HCT116 (cell line): Measurements from ENCODE around the gene SLC9A2. TPM values are rescaled to one million over a fixed set of nuclear protein-coding genes. Genes with fewer than 3 reads are reported as not detected.

Source experiments
- ATAC-seq: fragments of 200-7000 bp; cut with Tn5 transposase; 2 replicates; pipeline ENCODE4 v1.9.1; 2020; ENCODE audit warnings: mild to moderate bottlenecking, moderate library complexity
- BruUV-seq: library from RNA; stranded (reverse); fragments of 400-500 nt; replicated peaks from 2 replicates; lab custom pipeline; 2021; lab: Mats Ljungman, UMichigan
- CTCF ChIA-PET: fragments of 300-600 bp; sonication (Branson Sonifier 250); formaldehyde crosslinking; loops from one replicate; lab custom pipeline; 2021; ENCODE audit warnings: antibody characterized with exemption; lab: Charles Lee
- POLR2A ChIA-PET: fragments of 300-600, 350-600 bp; sonication (Branson Sonifier 250); formaldehyde crosslinking; loops from one replicate; lab custom pipeline; 2021; ENCODE audit warnings: antibody characterized with exemption; lab: Charles Lee
- RAD21 ChIA-PET, 2 experiments: fragments of 300-600 bp; sonication (Branson Sonifier 250); formaldehyde crosslinking; loops; one replicate each; lab custom pipeline; 2023; ENCODE audit warnings: low total read pairs in 2 of 2; ENCODE audit not compliant: uncharacterized antibody in 2 of 2, unreplicated experiment in 2 of 2, low non-redundant PET in 1 of 2; lab: Charles Lee
- DNase-seq: peaks from one replicate; pipeline ENCODE4 v3.0.0-alpha.2; 2010; ENCODE audit warnings: low read depth, low spot score
- H2AFZ ChIP-seq: fragments of 200-600 bp; shearing (Covaris generic), sonication (generic); 2 replicates; pipeline ENCODE4 v1.6.1; 2017; ENCODE audit warnings: low read depth, mixed run types, mixed read lengths, antibody characterized with exemption, low read length; ENCODE audit not compliant: poor library complexity, severe bottlenecking
- H3K27ac ChIP-seq: 2 replicates; pipeline ENCODE4 v1.5.1; 2012; ENCODE audit warnings: low read depth, low read length
- H3K27me3 ChIP-seq: fragments of 200-600 bp; sonication (generic); 2 replicates; pipeline ENCODE4 v1.6.1; 2016; ENCODE audit warnings: mixed run types, low read length, mixed read lengths; ENCODE audit not compliant: insufficient read depth
- H3K36me3 ChIP-seq, 2 experiments: fragments of 200-500 bp in 1 of 2; fragments of 200-600 bp in 1 of 2; sonication (Bioruptor generic) in 1 of 2; sonication (generic) in 1 of 2; 2 replicates each; pipeline versions ENCODE4 v1.5.1 to v1.6.1; 2014 to 2016; ENCODE audit warnings: low read length in 2 of 2, inconsistent platforms in 1 of 2, mixed read lengths in 1 of 2, mixed run types in 1 of 2; ENCODE audit not compliant: insufficient read depth in 2 of 2, control insufficient read depth in 1 of 2
- H3K4me1 ChIP-seq, 2 experiments: fragments of 200-600 bp in 1 of 2; sonication (generic) in 1 of 2; 2 replicates each; pipeline versions ENCODE4 v1.5.1 to v1.6.1; 2012 to 2017; ENCODE audit warnings: low read length in 2 of 2, inconsistent platforms in 1 of 2, mild to moderate bottlenecking in 1 of 2, mixed read lengths in 1 of 2, mixed run types in 1 of 2, moderate library complexity in 1 of 2; ENCODE audit not compliant: insufficient read depth in 2 of 2, control insufficient read depth in 1 of 2
- H3K4me2 ChIP-seq: fragments of 200-600 bp; sonication (generic); 2 replicates; pipeline ENCODE4 v1.6.1; 2017; ENCODE audit warnings: mixed run types, low read length, mixed read lengths
- H3K4me3 ChIP-seq, 2 experiments: fragments of 200-600 bp in 1 of 2; sonication (generic) in 1 of 2; replicated peaks in 1 of 2; 2 replicates each; pipeline ENCODE4 v1.5.1; 2011 to 2016; ENCODE audit warnings: low read length in 2 of 2, control low read depth in 1 of 2, low read depth in 1 of 2, mild to moderate bottlenecking in 1 of 2, mixed read lengths in 1 of 2, mixed run types in 1 of 2
- H3K79me2 ChIP-seq: fragments of 200-600 bp; sonication (generic); 2 replicates; pipeline ENCODE4 v1.6.1; 2017; ENCODE audit warnings: mild to moderate bottlenecking, mixed run types, low read length, moderate library complexity, mixed read lengths; ENCODE audit not compliant: insufficient read depth
- H3K9ac ChIP-seq: fragments of 200-600 bp; sonication (generic); 2 replicates; pipeline ENCODE4 v1.6.1; 2016; ENCODE audit warnings: low read length, mixed read lengths
- H3K9me2 ChIP-seq: fragments of 200-600 bp; sonication (generic), shearing (Covaris generic); 2 replicates; pipeline ENCODE4 v1.6.1; 2017; ENCODE audit warnings: mixed run types, mild to moderate bottlenecking, moderate library complexity; ENCODE audit not compliant: insufficient read depth
- H3K9me3 ChIP-seq, 2 experiments: fragments of 200-500 bp in 1 of 2; fragments of 200-600 bp in 1 of 2; sonication (Bioruptor generic) in 1 of 2; sonication (generic) in 1 of 2; 2 replicates each; pipeline ENCODE4 v1.6.1; 2014 to 2017; ENCODE audit warnings: low read length in 2 of 2, mixed read lengths in 2 of 2, inconsistent platforms in 1 of 2, low read depth in 1 of 2, mild to moderate bottlenecking in 1 of 2, mixed run types in 1 of 2, moderate library complexity in 1 of 2; ENCODE audit not compliant: control insufficient read depth in 1 of 2, insufficient read depth in 1 of 2
- H4K20me1 ChIP-seq: fragments of 200-600 bp; sonication (generic), shearing (Covaris generic); 2 replicates; pipeline ENCODE4 v1.6.1; 2017; ENCODE audit warnings: mixed run types, mild to moderate bottlenecking, moderate library complexity; ENCODE audit not compliant: insufficient read depth
- EGR1 ChIP-seq: IDR thresholded peaks from 2 replicates; pipeline ENCODE4 v1.6.1; 2012; ENCODE audit warnings: low read depth
- ELF1 ChIP-seq: IDR thresholded peaks from 2 replicates; pipeline ENCODE4 v1.6.1; 2012; ENCODE audit warnings: low read depth, borderline replicate concordance
- JUND ChIP-seq: IDR thresholded peaks from 2 replicates; pipeline ENCODE4 v1.6.1; 2012
- POLR2A ChIP-seq: IDR thresholded peaks from 2 replicates; pipeline ENCODE4 v1.7.0; 2011; ENCODE audit warnings: borderline replicate concordance; ENCODE audit not compliant: insufficient read depth, insufficient read length; ENCODE audit errors: extremely low read depth
- POLR2AphosphoS5 ChIP-seq: IDR thresholded peaks from 2 replicates; pipeline ENCODE4 v1.6.1; 2011; ENCODE audit warnings: mild to moderate bottlenecking, low read depth, low read length, moderate library complexity
- RAD21 ChIP-seq: IDR thresholded peaks from 2 replicates; pipeline ENCODE4 v1.6.1; 2012; ENCODE audit warnings: low read depth, mild to moderate bottlenecking
- SIN3A ChIP-seq: IDR thresholded peaks from 2 replicates; pipeline ENCODE4 v1.6.1; 2012; ENCODE audit warnings: low read depth
- TCF7L2 ChIP-seq: IDR thresholded peaks from 2 replicates; pipeline ENCODE4 v1.7.0; 2011; ENCODE audit warnings: borderline replicate concordance, inconsistent platforms; ENCODE audit not compliant: insufficient read depth, insufficient read length; ENCODE audit errors: extremely low read depth
- YY1 ChIP-seq: IDR thresholded peaks from 2 replicates; pipeline ENCODE4 v1.6.1; 2011; ENCODE audit warnings: low read length, low read depth, moderate library complexity, mild to moderate bottlenecking; ENCODE audit not compliant: insufficient replicate concordance; ENCODE audit errors: extremely low read depth
- intact Hi-C: fragments of 100-400 bp; cut with micrococcal nuclease; formaldehyde crosslinking; loops from 2 replicates; pipeline ENCODE4 v1.10.0; 2022
- total RNA-seq: library from RNA; stranded (reverse); gene quantifications from one replicate; pipeline ENCODE4 v1.2.1, GENCODE V29; 2021; ENCODE audit not compliant: unreplicated experiment
- TF ChIP-seq, protein P1 (sequence below): IDR thresholded peaks from 2 replicates; pipeline ENCODE4 v1.6.1; 2011; ENCODE audit warnings: mild to moderate bottlenecking, low read length, moderate library complexity; ENCODE audit not compliant: insufficient replicate concordance; ENCODE audit errors: extremely low read depth
- TF ChIP-seq, protein P2 (sequence below): IDR thresholded peaks from 2 replicates; pipeline ENCODE4 v1.6.1; 2012; ENCODE audit warnings: low read depth
- TF ChIP-seq, protein P3 (sequence below): IDR thresholded peaks from 2 replicates; pipeline ENCODE4 v1.6.1; 2012

The SLC9A2 gene
- total RNA-seq, 1 experiment from 2014 or later: 1.4 TPM

DNA sequence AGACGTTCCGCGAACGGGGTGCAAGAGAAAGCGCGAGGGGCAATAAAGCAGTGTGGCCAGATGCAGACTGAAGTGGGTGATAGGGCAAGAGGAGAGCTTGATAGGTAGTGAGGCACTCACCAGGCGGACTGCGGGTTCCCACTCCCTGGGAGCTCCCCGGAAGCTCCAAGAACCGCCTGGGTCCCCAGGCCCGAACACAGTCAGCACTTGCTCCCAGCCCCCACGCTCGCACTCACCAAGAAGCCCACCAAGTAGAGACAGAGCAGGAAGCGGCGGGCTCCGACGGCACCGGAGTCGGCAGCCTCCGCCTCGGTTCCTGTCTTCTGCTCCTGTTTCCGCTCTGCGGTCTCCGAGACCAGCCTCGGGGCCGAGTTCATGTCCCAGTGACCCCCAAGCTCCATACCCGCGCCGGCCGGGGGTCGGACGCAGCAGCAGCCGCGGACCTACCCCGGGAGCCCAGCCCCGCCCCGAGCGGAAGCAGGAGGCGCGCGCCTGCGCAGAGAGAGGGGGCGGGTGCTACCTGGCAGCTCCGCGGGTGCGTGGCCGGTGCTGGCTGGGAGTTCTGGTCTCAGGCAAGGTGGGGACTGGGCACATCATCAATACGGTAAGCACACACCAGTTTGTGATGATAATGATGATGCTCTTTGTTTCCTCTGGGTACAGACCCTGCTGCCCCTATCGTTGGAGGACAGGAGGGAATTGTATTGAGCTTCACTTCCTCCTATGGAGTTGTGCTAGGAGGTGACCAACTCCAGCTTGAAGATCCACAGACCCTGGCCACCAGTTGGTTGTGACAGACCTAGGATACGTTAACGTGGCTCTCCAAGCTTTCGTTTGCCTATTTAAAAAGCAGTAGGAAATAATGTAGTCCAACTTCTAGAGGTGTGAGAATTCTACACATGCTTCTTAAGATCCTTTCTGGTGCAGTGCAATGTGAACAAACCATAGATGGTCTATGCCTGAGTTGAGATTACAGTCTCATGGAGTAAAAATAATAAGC is 117.4 kb downstream of the SLC9A2 start:
- ATAC-seq (peak; percentile 96), DNase-seq (peak; percentile 47)
- peak overlapping the region; percentile 92 for H3K4me2 ChIP-seq
- no peaks in the 10 kb centered on the region for H3K9me2 ChIP-seq
- POLR2A ChIA-PET: interaction anchor here (1.5 kb wide), 1 partner anchor 11 kb away, joined by 4 read pairs; no protein-coding TSS in a partner anchor
- no peaks in the 10 kb centered on the region for H3K27me3 ChIP-seq
- CTCF ChIA-PET: interaction anchor here (1.1 to 4.3 kb wide), 2 partner anchors 16 to 69 kb away, joined by 3 to 34 read pairs; no protein-coding TSS in a partner anchor
- no peaks in the 10 kb centered on the region for H4K20me1 ChIP-seq
- H3K9ac ChIP-seq: peak overlapping the region; percentile 61
- peaks cover 7 to 18% of the 10 kb centered on the region in 2 experiments; a peak in 3 of 4 replicates for H3K4me1 ChIP-seq
- H3K9me3 ChIP-seq: no peaks in the 10 kb centered on the region
- H3K36me3 ChIP-seq: peaks cover 0 to 2% of the 10 kb centered on the region in 2 experiments; a peak in 1 of 4 replicates
- peaks cover 32% of the 10 kb centered on the region for H3K79me2 ChIP-seq
- H2AFZ ChIP-seq: peak overlapping the region; percentile 84
- intact Hi-C loops: no loop called here
- H3K4me3 ChIP-seq: peak overlapping the region; percentile 87 to 90
- peak overlapping the region; percentile 53; the same call in 1 of the 2 replicates for H3K27ac ChIP-seq
- no peak for TF ChIP-seq TCF7L2
- TF ChIP-seq, protein P1, sequence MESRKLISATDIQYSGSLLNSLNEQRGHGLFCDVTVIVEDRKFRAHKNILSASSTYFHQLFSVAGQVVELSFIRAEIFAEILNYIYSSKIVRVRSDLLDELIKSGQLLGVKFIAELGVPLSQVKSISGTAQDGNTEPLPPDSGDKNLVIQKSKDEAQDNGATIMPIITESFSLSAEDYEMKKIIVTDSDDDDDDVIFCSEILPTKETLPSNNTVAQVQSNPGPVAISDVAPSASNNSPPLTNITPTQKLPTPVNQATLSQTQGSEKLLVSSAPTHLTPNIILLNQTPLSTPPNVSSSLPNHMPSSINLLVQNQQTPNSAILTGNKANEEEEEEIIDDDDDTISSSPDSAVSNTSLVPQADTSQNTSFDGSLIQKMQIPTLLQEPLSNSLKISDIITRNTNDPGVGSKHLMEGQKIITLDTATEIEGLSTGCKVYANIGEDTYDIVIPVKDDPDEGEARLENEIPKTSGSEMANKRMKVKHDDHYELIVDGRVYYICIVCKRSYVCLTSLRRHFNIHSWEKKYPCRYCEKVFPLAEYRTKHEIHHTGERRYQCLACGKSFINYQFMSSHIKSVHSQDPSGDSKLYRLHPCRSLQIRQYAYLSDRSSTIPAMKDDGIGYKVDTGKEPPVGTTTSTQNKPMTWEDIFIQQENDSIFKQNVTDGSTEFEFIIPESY: no peak
- no peak for TF ChIP-seq YY1
- 0 out of 2 replicates have a peak, but pooled peaks have one; percentile 32 for TF ChIP-seq ELF1
- TF ChIP-seq POLR2A: peak; percentile 92
- TF ChIP-seq SIN3A: peak; percentile 68
- TF ChIP-seq JUND: no peak
- no peak for TF ChIP-seq RAD21
- peak; percentile 96 for TF ChIP-seq POLR2AphosphoS5
- TF ChIP-seq, protein P2, sequence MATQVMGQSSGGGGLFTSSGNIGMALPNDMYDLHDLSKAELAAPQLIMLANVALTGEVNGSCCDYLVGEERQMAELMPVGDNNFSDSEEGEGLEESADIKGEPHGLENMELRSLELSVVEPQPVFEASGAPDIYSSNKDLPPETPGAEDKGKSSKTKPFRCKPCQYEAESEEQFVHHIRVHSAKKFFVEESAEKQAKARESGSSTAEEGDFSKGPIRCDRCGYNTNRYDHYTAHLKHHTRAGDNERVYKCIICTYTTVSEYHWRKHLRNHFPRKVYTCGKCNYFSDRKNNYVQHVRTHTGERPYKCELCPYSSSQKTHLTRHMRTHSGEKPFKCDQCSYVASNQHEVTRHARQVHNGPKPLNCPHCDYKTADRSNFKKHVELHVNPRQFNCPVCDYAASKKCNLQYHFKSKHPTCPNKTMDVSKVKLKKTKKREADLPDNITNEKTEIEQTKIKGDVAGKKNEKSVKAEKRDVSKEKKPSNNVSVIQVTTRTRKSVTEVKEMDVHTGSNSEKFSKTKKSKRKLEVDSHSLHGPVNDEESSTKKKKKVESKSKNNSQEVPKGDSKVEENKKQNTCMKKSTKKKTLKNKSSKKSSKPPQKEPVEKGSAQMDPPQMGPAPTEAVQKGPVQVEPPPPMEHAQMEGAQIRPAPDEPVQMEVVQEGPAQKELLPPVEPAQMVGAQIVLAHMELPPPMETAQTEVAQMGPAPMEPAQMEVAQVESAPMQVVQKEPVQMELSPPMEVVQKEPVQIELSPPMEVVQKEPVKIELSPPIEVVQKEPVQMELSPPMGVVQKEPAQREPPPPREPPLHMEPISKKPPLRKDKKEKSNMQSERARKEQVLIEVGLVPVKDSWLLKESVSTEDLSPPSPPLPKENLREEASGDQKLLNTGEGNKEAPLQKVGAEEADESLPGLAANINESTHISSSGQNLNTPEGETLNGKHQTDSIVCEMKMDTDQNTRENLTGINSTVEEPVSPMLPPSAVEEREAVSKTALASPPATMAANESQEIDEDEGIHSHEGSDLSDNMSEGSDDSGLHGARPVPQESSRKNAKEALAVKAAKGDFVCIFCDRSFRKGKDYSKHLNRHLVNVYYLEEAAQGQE: no peak
- TF ChIP-seq, protein P3, sequence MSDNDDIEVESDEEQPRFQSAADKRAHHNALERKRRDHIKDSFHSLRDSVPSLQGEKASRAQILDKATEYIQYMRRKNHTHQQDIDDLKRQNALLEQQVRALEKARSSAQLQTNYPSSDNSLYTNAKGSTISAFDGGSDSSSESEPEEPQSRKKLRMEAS: peak; percentile 79
- TF ChIP-seq EGR1: 0 out of 2 replicates have a peak, but pooled peaks have one; percentile 10
- BruUV-seq: TSS peak; percentile 86
- RAD21 ChIA-PET: interaction anchor here (0.6 to 0.7 kb wide), 2 partner anchors 10 to 142 kb away, joined by 3 read pairs; no protein-coding TSS in a partner anchor
